Bronchial epithelial cell (primary cell): ENCODE data around the gene PAOX. TPM values are rescaled to one million over a fixed set of nuclear protein-coding genes. Genes with fewer than 3 reads are reported as not detected.
"Not testable (repeated sequence)": the region's sequence is repeated elsewhere in the genome, so short reads cannot be mapped to it uniquely, and the experiment has no call there.

Source experiments
- DNase-seq: peaks from one replicate; pipeline ENCODE4 v3.0.0-alpha.2; 2010; ENCODE audit warnings: low read depth
- FAIRE-seq: peaks from 2 replicates; lab custom pipeline; 2011; peaks lifted over from hg19 to GRCh38; lab: Jason Lieb, UNC
- H3K27me3 ChIP-seq: 2 replicates; pipeline ENCODE4 v1.5.1; 2011; ENCODE audit warnings: low read length; ENCODE audit not compliant: control insufficient read depth, insufficient read depth
- H3K36me3 ChIP-seq: 2 replicates; pipeline ENCODE4 v1.5.1; 2011; ENCODE audit warnings: low read length; ENCODE audit not compliant: control insufficient read depth, insufficient read depth
- H3K4me3 ChIP-seq: 2 replicates; pipeline ENCODE4 v1.5.1; 2011; ENCODE audit warnings: mild to moderate bottlenecking, low read depth, low read length, control low read depth
- total RNA-seq: library from RNA; depleted of rRNA; stranded (reverse); fragments of >200 nt; gene quantifications from 2 replicates; pipeline ENCODE4 v1.2.1, GENCODE V29; 2014
- TF ChIP-seq, protein P1 (sequence below): IDR thresholded peaks from 2 replicates; pipeline ENCODE4 v1.5.1; 2011; ENCODE audit warnings: mild to moderate bottlenecking, moderate library complexity, low read length, control low read depth, inconsistent platforms; ENCODE audit not compliant: insufficient read depth, severe bottlenecking

Gene PAOX
- total RNA-seq, 1 donor from 2014 or later = 5.0 TPM

DNA sequence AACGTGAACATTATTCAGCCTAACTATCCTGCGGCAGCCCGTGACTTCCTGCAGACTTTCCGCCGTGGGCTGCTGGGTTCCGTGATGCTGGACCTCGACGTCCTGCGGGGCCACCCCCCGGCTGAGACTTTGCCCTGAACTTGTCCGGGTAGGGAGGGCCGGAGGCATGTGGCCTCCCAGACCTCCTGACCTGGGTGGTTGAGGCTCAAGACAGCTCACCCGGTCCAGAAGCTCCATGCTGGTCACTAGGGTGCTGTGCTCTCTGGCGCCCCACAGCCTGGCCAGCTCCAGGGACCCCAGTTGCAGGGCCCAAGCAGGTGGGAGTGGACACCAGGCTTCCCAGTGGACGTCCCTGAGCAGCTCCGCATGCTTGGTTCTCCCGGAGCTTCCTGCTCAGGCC lies 41.0 kb downstream of the PAOX start:
- no peak for DNase-seq
- FAIRE-seq = no peak
- no peak overlapping the region for H3K4me3 ChIP-seq
- TF ChIP-seq, protein P1, sequence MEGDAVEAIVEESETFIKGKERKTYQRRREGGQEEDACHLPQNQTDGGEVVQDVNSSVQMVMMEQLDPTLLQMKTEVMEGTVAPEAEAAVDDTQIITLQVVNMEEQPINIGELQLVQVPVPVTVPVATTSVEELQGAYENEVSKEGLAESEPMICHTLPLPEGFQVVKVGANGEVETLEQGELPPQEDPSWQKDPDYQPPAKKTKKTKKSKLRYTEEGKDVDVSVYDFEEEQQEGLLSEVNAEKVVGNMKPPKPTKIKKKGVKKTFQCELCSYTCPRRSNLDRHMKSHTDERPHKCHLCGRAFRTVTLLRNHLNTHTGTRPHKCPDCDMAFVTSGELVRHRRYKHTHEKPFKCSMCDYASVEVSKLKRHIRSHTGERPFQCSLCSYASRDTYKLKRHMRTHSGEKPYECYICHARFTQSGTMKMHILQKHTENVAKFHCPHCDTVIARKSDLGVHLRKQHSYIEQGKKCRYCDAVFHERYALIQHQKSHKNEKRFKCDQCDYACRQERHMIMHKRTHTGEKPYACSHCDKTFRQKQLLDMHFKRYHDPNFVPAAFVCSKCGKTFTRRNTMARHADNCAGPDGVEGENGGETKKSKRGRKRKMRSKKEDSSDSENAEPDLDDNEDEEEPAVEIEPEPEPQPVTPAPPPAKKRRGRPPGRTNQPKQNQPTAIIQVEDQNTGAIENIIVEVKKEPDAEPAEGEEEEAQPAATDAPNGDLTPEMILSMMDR = no peak
- H3K36me3 ChIP-seq = peaks cover 1% of the 10 kb centered on the region
- H3K27me3 ChIP-seq = peaks cover 4% of the 10 kb centered on the region

DNA sequence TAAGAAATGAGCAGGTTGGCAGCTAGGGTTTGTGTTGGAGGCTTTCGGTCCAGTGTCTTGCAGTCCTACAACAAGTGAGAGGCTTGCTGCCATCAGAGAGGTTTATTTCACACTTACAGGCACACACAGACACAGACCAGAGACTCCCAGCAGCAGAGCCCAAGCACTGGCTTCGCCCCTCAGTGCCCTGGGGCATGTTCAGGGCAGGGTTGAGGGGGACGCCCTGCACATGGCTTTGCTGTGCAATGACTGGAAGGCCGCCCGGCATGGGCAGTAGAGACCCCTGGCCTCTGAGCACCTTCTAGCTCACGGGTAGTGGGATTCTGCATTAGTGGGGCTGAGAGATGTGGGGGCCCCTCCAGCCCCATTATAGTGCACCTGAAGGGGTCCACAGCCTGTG lies 41.5 kb downstream of the PAOX start:
- no peak overlapping the region for H3K4me3 ChIP-seq
- peaks cover 1% of the 10 kb centered on the region for H3K36me3 ChIP-seq
- FAIRE-seq = no peak
- DNase-seq = no peak
- H3K27me3 ChIP-seq = peaks cover 4% of the 10 kb centered on the region
- TF ChIP-seq, protein P1 = no peak

DNA sequence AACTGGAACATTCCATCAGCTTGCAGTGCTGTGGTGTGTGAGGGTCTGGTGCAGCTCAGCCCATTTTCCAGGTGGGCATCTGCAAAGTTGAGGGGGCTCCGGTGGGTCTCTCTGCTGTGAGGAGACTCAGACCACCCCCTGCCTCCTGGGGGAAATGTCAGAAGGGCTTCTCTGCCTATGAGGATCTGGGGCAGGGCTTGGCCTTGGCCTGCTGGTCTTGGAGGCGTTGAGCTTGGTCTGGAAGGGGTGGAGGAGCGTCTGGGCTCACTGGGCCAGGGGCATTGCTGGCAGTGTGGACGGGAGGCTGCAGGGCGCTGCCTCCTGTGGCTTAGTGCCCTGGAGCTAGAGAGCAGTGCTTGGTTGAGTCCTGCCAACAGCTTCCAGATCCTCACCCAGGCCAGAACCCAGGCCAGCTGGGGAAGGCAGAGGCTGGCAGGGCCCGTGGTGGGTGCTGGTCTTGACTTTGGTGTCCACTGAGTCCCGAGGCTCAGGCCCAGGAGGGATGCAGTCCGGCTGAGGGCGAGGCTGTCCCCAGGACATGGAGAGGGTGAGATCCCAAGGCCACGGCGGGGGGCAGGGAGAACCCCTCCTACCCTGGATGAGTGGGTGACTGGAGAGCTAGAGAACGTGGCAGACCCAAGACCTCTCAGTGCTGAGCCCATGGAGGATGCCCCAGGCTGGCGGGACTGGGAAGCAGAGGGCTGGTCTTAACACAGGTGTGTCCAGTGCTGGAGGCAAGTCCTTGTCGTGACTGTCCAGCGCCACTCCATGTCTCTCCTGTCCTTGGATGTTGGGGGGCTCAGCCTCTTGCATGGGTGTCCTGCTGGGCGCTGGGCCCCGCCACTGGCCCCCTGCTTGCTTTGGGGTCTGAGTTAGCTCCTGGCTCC lies 42.5 kb downstream of the PAOX start:
- Histone ChIP-seq H3K4me3 (no peak overlapping the region), H3K27me3 (peaks cover 4% of the 10 kb centered on the region), H3K36me3 (peaks cover 1% of the 10 kb centered on the region)
- TF ChIP-seq, protein P1 = no peak
- DNase-seq (no peak), FAIRE-seq (no peak)

DNA sequence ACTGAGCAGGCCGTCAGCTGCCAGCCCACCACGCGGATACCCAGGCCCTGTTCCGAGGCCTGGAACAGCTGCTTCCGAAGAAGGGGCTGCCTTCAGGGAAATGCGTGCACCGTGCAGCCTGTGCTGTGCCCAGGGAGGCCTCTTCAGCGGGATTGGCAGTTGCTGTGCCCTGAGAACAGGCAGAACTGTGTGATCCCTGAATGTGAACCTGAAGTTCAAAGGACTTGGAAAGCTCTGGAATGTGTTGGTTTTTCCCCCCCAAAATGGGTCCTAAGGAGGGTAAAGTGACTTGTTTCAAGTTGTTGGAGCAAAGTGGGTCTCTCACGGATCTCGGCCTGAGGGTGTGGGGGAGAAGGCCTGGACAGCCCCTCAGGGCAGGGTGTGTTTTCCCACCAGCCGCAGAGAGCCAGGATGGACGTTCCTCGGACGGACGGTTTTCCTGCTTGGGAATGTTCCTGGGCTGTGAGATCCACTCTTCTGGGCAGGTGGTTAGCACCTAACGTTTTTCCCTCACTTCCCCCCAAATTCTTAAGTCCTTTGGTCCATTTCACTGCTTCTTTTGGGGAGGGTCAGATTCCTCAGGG lies 43.3 kb downstream of the PAOX start:
- FAIRE-seq (no peak), DNase-seq (no peak)
- peaks cover 4% of the 10 kb centered on the region for H3K27me3 ChIP-seq
- TF ChIP-seq, protein P1 = no peak
- H3K36me3 ChIP-seq = peaks cover 1% of the 10 kb centered on the region
- no peak overlapping the region for H3K4me3 ChIP-seq

DNA sequence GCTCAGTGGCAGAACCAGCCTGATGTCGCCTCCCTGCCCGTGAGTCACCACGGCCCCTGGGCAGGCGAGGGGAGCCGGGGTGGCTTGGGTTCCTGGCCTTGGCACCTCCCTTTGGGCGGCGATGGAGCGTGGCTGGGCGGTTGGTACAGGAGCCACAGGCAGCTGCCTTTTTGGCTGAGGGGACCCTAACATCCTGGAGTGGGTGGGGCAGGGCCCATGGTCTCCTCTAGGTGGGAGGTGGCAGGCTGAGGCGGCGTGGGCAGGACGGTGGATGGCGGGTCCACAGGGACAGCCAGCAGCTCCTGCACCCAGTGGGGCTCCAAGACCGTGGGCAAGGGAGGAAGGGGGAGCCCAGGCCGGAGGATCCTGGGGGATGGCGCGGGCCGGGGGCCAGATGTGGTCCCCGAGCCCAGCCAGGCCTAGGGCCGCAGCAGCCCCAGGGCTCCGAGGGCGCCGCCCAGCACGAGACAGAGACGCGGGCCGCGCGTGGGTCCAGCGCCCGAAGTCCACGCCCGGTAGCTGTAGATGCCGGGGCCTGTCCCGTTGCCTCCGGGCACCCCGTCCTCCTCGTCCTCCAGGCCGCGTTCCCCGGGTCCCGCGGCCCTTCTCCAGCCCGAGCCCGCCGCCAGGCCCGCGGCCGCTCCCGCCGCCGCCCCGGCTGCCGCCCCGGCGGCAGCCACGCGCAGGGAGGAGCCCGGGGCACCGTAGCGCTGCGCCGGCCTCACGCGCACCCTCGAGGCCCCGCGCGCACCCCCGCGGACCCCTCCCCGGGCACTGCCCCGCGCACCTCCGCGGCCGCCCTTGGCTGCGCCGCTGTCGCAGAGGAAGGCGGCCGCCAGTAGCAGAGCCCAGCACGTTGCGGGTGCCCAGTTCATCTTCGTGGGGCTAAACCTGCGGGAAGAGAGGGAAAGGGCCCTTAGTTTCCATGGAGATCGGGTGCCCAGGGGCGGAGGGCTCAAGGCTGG lies 44.0 kb downstream of the PAOX start:
- FAIRE-seq (no peak), DNase-seq (no peak)
- H3K27me3 ChIP-seq = peaks cover 4% of the 10 kb centered on the region
- H3K36me3 ChIP-seq = peaks cover 1% of the 10 kb centered on the region
- H3K4me3 ChIP-seq = no peak overlapping the region
- TF ChIP-seq, protein P1 = no peak

DNA sequence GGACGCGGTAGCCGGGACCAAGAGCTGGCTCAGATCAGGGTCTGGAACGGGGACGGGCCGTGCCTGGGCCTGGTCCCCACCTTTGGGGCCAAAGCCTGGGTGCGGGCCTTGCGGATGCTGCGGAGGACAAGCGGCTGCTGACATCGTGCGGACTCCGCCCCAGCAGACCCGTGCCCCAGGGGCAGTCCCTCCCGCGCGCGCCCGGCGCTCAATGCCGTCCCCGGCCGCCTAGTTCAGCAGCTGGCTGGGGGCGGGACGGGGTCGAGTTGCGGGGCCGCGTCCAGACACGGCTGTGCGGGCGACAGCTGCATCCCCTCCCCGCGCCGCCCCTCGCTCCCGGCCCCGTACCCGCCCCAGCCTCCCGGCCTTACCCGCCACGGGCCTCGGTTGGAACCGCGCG lies 45.0 kb downstream of the PAOX start:
- H3K27me3 ChIP-seq, DNase-seq, H3K36me3 ChIP-seq, FAIRE-seq, H3K4me3 ChIP-seq: not testable (repeated sequence)

DNA sequence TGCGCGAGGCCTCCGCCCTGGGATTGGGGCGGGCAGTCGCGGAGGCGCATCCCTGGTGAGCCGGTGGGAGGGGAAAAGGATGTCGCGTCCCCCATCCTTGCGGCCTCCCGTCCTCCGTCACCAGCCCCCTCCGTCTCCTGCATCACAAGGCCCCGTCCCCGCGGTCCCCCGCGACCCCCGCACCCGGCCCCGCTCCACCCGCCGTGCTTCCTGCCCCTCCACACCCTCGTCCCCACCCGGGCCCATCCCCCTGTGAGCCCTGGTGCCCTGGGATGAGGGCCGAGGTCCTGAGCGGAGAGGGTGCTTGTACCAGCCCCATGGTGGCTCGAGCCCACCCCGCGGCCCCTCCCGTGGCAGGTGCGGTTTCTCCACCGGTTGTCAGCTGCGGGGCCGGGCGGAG lies 45.5 kb downstream of the PAOX start, which contains the start of gene SPRN:
Gene SPRN (minus strand): TSS at position 25 of the 400 bp plus-strand sequence. CDS start 944 bp downstream, outside the sequence.
- H3K27me3 ChIP-seq, H3K36me3 ChIP-seq, DNase-seq, H3K4me3 ChIP-seq, FAIRE-seq: not testable (repeated sequence)

DNA sequence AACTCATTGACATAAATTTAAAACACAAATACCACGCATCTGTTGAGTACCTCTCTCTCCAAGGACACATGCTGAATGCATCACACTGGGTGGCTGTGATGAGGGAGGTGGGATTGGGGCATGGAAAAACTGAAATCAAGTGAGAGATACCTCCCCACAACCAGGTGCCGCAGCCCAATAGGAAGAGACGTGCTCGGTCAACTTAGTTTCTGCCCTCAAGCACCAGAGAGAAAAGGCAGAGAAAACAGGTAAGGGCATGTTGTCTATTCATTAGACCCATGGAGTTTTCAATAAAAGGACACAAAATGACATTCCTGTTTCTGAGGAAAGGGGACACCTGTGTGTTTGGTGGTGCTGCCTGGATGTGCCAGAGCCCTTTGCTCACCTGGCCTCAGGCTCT lies 50.5 kb downstream of the PAOX start:
- not testable (repeated sequence) for H3K4me3 ChIP-seq, H3K36me3 ChIP-seq, H3K27me3 ChIP-seq, DNase-seq
- FAIRE-seq = peak; percentile 76
